K562 (cell line): ENCODE results near the gene LRMDA. TPM values are rescaled to one million over a fixed set of nuclear protein-coding genes. Genes with fewer than 3 reads are reported as not detected.

Source experiments
- ATAC-seq: fragments of 200-7000 bp; cut with Tn5 transposase; 3 replicates; pipeline ENCODE4 v1.9.1; 2020; ENCODE audit warnings: moderate library complexity
- BruUV-seq: library from RNA; stranded (reverse); fragments of 400-500 nt; replicated peaks from 2 replicates; lab custom pipeline; 2021; lab: Mats Ljungman, UMichigan
- CTCF ChIA-PET: fragments of 300-600 bp; formaldehyde crosslinking; extraction: SDS; loops from one replicate; lab custom pipeline; 2021; ENCODE audit warnings: low intra/inter-chr PET ratio; lab: Yijun Ruan, JAX
- POLR2A ChIA-PET: fragments of 300-600, 350-650 bp; sonication (Branson Sonifier 250); formaldehyde crosslinking; extraction: SDS; loops from one replicate; lab custom pipeline; 2021; ENCODE audit warnings: antibody characterized with exemption, inconsistent platforms; lab: Yijun Ruan, JAX
- DNase-seq, 4 experiments: peaks; one replicate each; pipeline versions ENCODE4 v3.0.0 to v3.0.0-alpha.2; 2011 to 2018; ENCODE audit warnings: low spot score in 3 of 4, mixed read lengths in 3 of 4; ENCODE audit errors: extremely low read depth in 1 of 4
- FAIRE-seq: peaks from 2 replicates; lab custom pipeline; 2011; peaks lifted over from hg19 to GRCh38; lab: Jason Lieb, UNC
- H2AFZ ChIP-seq: 2 replicates; pipeline ENCODE4 v1.6.0; 2011; ENCODE audit warnings: low read depth, low read length, control low read depth, inconsistent platforms
- H3K27ac ChIP-seq: fragments of 200-600 bp; 3 replicates; pipeline ENCODE4 v1.8.0; 2011; ENCODE audit warnings: low read depth, mild to moderate bottlenecking, control low read depth, inconsistent platforms, low read length, moderate library complexity, mixed read lengths; ENCODE audit errors: extremely low read depth
- H3K27me3 ChIP-seq, 2 experiments: fragments of 300-600 bp in 1 of 2; 2 replicates in 1 of 2; 3 replicates in 1 of 2; pipeline versions ENCODE4 v1.6.0 to v1.8.0; 2011; ENCODE audit warnings: inconsistent platforms in 2 of 2, low read length in 2 of 2, mild to moderate bottlenecking in 1 of 2, mixed read lengths in 1 of 2, moderate library complexity in 1 of 2; ENCODE audit not compliant: control insufficient read depth in 2 of 2, insufficient read depth in 2 of 2
- H3K36me3 ChIP-seq: fragments of 300-600 bp; 3 replicates; pipeline ENCODE4 v1.8.0; 2011; ENCODE audit warnings: mild to moderate bottlenecking, low read length, inconsistent platforms; ENCODE audit not compliant: control insufficient read depth, insufficient read depth
- H3K4me1 ChIP-seq, 2 experiments: fragments of 200-600 bp in 1 of 2; replicated peaks in 1 of 2; 2 replicates in 1 of 2; 3 replicates in 1 of 2; pipeline versions ENCODE4 v1.5.1 to v1.8.0; 2011; ENCODE audit warnings: inconsistent platforms in 2 of 2, low read length in 2 of 2, mild to moderate bottlenecking in 1 of 2, mixed read lengths in 1 of 2, moderate library complexity in 1 of 2; ENCODE audit not compliant: control insufficient read depth in 2 of 2, insufficient read depth in 2 of 2
- H3K4me2 ChIP-seq: 2 replicates; pipeline ENCODE4 v1.6.1; 2011; ENCODE audit warnings: low read length, control low read depth, inconsistent platforms, mixed read lengths; ENCODE audit not compliant: insufficient read depth
- H3K4me3 ChIP-seq: fragments of 200-600 bp; sonication (generic), shearing (Covaris generic); 2 replicates; pipeline ENCODE4 v1.5.1; 2016; ENCODE audit warnings: control low read depth, inconsistent platforms
- H3K79me2 ChIP-seq: fragments of 200-600 bp; 3 replicates; pipeline ENCODE4 v1.8.0; 2011; ENCODE audit warnings: low read length, inconsistent platforms; ENCODE audit not compliant: control insufficient read depth, insufficient read depth
- H3K9ac ChIP-seq, 2 experiments: 2 replicates each; pipeline versions ENCODE4 v1.6.0 to v1.6.1; 2011; ENCODE audit warnings: low read depth in 2 of 2, low read length in 2 of 2, control low read depth in 1 of 2, inconsistent platforms in 1 of 2, mild to moderate bottlenecking in 1 of 2, mixed read lengths in 1 of 2; ENCODE audit not compliant: insufficient read depth in 1 of 2
- H3K9me1 ChIP-seq: one replicate; pipeline ENCODE4 v1.6.0; 2011; ENCODE audit warnings: inconsistent platforms, mild to moderate bottlenecking, low read length, moderate library complexity; ENCODE audit not compliant: control insufficient read depth, insufficient read depth
- H3K9me3 ChIP-seq: replicated peaks from 2 replicates; pipeline ENCODE4 v1.5.1; 2011; ENCODE audit warnings: low read depth, low read length, inconsistent platforms; ENCODE audit not compliant: control insufficient read depth, insufficient read depth
- H4K20me1 ChIP-seq: replicated peaks from 2 replicates; pipeline ENCODE4 v1.6.1; 2011; ENCODE audit warnings: low read length, inconsistent platforms, mixed read lengths; ENCODE audit not compliant: control insufficient read depth, insufficient read depth
- CHD7 ChIP-seq: fragments of 200-600 bp; sonication (generic); IDR thresholded peaks from one replicate; pipeline ENCODE4 v1.6.1; 2012; ENCODE audit warnings: mild to moderate bottlenecking, low read depth, low read length, inconsistent platforms
- GTF2E2 ChIP-seq: fragments of 200-800 bp; sonication (Bioruptor generic); IDR thresholded peaks from 2 replicates; pipeline ENCODE4 v1.6.1; 2016; ENCODE audit warnings: missing genetic modification characterization, missing compliant biosample characterization
- ID3 ChIP-seq, 2 experiments: fragments of 250-450 bp in 1 of 2; fragments of 450-650 bp in 1 of 2; sonication (Bioruptor Pico) in 1 of 2; IDR thresholded peaks; 2 replicates each; pipeline versions ENCODE4 v1.6.1 to v1.8.0; 2016 to 2021; ENCODE audit warnings: mild to moderate bottlenecking in 2 of 2, moderate library complexity in 2 of 2, missing compliant biosample characterization in 1 of 2, missing genetic modification characterization in 1 of 2
- PML ChIP-seq: IDR thresholded peaks from 2 replicates; pipeline ENCODE4 v1.6.1; 2012; ENCODE audit warnings: low read length, inconsistent platforms
- PURB ChIP-seq: sonication (generic); formaldehyde crosslinking; IDR thresholded peaks from 2 replicates; pipeline ENCODE4 v1.9.0; 2021; ENCODE audit warnings: low read depth, mild to moderate bottlenecking, missing genetic modification reagents
- THRB ChIP-seq: fragments of 450-650 bp; formaldehyde crosslinking; conservative IDR thresholded peaks from 2 replicates; pipeline ENCODE4 v1.4.0; 2022; ENCODE audit warnings: mild to moderate bottlenecking, missing genetic modification characterization
- ZNF583 ChIP-seq: fragments of 250-450 bp; sonication (Bioruptor Pico); IDR thresholded peaks from 2 replicates; pipeline ENCODE4 v1.4.0; 2020
- WGBS: fragments of 100-300 bp; shearing (Covaris generic); methylation state at CpG from one replicate; pipeline ENCODE4 v1.1.6; 2016; ENCODE audit warnings: low coverage, mixed read lengths; ENCODE audit not compliant: insufficient coverage; ENCODE audit errors: missing lambda C conversion rate; 5-methylcytosine and 5-hydroxymethylcytosine counted together
- in situ Hi-C: fragments of 300-500 bp; cut with MboI; formaldehyde crosslinking; loops from 4 replicates; pipeline ENCODE4 v1.15.0; 2018; ENCODE audit warnings: inconsistent platforms, mixed read lengths
- intact Hi-C: fragments of 100-400 bp; cut with micrococcal nuclease; formaldehyde crosslinking; loops from 2 replicates; pipeline ENCODE4 v1.14.2; 2022
- polyA plus RNA-seq, 8 experiments: library from polyadenylated mRNA; depleted of rRNA in 4 of 8; stranded (reverse) in 5 of 8; unstranded in 3 of 8; fragments of >200 nt; fragmentation: Nextera tagmentation in 2 of 8; fragmentation: Illumina TruSeq in 1 of 8; extraction: Ambion mirVana in 2 of 8; extraction: Trizol in 1 of 8; gene quantifications; 2 replicates each; pipeline versions ENCODE4 v1.2.1 to v1.2.3, GENCODE V29; 2011 to 2014; ENCODE audit warnings: inconsistent platforms in 1 of 8, missing spikeins in 1 of 8
- total RNA-seq, 7 experiments: library from RNA; depleted of rRNA in 6 of 7; stranded (reverse); fragments of >200 nt in 6 of 7; fragmentation: Illumina TruSeq in 2 of 7; extraction: Trizol in 2 of 7; gene quantifications; 2 replicates each; pipeline versions ENCODE4 v1.2.1 to v1.2.3, GENCODE V29; 2011 to 2021; ENCODE audit warnings: low replicate concordance in 1 of 7
- TF ChIP-seq, protein P1 (sequence below): sonication (generic); formaldehyde crosslinking; IDR thresholded peaks from 2 replicates; pipeline ENCODE4 v1.5.0; 2020; ENCODE audit warnings: missing genetic modification reagents

LRMDA gene
- total and polyA plus RNA-seq, 9 of the 15 experiments (the other 6 are each of a cell fraction or from before 2014, with no cell fraction given): 0.25 TPM; not detected in 8

DNA sequence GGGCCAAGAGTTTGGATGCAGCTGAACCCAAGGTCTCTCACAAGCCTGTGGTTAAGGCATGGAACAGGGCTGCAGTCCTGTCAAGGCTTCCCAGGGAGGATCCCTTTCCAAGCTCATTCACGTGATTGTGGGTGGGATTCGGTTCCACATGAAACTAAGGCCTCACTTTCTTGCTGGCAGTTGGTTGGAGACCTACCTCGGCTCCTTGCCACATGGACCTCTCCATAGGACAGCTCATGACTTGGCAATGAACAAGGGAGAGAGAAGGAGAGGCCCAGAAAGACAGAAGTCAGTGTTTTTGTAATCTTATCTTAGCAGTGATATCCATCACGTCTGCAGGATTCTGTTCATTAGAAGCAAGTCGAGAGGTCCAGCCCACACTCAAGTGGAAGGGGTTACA is 583.8 kb downstream of the LRMDA start:
- no peak overlapping the region for H3K9ac ChIP-seq
- H3K36me3 ChIP-seq: no peaks in the 10 kb centered on the region
- no peak overlapping the region for H2AFZ ChIP-seq
- H3K79me2 ChIP-seq: no peaks in the 10 kb centered on the region
- no peaks in the 10 kb centered on the region for H3K4me1 ChIP-seq
- H3K9me3 ChIP-seq: no peaks in the 10 kb centered on the region
- no peaks in the 10 kb centered on the region; the same call in 1 of the 2 replicates for H4K20me1 ChIP-seq
- peaks cover 0 to 4% of the 10 kb centered on the region in 2 experiments; a peak in 1 of 5 replicates for H3K27me3 ChIP-seq
- H3K9me1 ChIP-seq: no peaks in the 10 kb centered on the region
- WGBS: under 1% methylated on average over 5 of the region's 5 CpGs
- BruUV-seq: no TSS peak
- DNase-seq (no peak), ATAC-seq (no peak), FAIRE-seq (no peak)
- ChIA-PET POLR2A (no interaction called here), CTCF (no interaction called here)
- no peak overlapping the region for H3K4me3 ChIP-seq
- H3K4me2 ChIP-seq: no peak overlapping the region
- in situ Hi-C loops (no loop called here), intact Hi-C loops (no loop called here)
- H3K27ac ChIP-seq: no peak overlapping the region
- TF ChIP-seq ZNF583 (CRISPR knock-in tag) (no peak), PML (no peak), PURB (CRISPR knock-in tag) (no peak), ID3 (CRISPR knock-in tag; IDR thresholded peaks at IDR 0.05) (no peak), ID3 (tag; IDR thresholded peaks at IDR 0.05) (no peak), CHD7 (no peak), GTF2E2 (tag) (no peak), THRB (no peak)
- TF ChIP-seq, protein P1, sequence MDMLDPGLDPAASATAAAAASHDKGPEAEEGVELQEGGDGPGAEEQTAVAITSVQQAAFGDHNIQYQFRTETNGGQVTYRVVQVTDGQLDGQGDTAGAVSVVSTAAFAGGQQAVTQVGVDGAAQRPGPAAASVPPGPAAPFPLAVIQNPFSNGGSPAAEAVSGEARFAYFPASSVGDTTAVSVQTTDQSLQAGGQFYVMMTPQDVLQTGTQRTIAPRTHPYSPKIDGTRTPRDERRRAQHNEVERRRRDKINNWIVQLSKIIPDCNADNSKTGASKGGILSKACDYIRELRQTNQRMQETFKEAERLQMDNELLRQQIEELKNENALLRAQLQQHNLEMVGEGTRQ (CRISPR knock-in tag): no peak
